GM12874 (cell line): Measurements from ENCODE around the gene ACP6.

Experiments used
- CTCF ChIP-seq: IDR thresholded peaks from 2 replicates; pipeline ENCODE4 v1.5.1; 2011; ENCODE audit warnings: low read depth, mild to moderate bottlenecking, control low read depth, low read length, moderate library complexity; ENCODE audit not compliant: insufficient read depth

Gene ACP6

GRCh38 chr1:147670319-147671001 lies at the start of gene ACP6:
Gene ACP6, minus strand, starts transcription at chr1:147670524. Its CDS starts 476 bp downstream, at chr1:147670048.
- no peak for TF ChIP-seq CTCF

- TF ChIP-seq CTCF = no peak
Observed at GRCh38 chr1:147719711-147720225, 49.4 kb upstream of the ACP6 start.

- TF ChIP-seq CTCF = no peak
Observed at GRCh38 chr1:147719029-147719698, 48.8 kb upstream of the ACP6 start.

- TF ChIP-seq CTCF = no peak
Observed at GRCh38 chr1:147717706-147718097, 47.4 kb upstream of the ACP6 start.

- TF ChIP-seq CTCF = no peak
Observed at GRCh38 chr1:147717051-147717705, 46.9 kb upstream of the ACP6 start.

GRCh38 chr1:147712605-147713004 lies 42.3 kb upstream of the ACP6 start:
- TF ChIP-seq CTCF = no peak
